ENCODE results near the gene PCK2. TPM values are rescaled to one million over a fixed set of nuclear protein-coding genes. Genes with fewer than 3 reads are reported as not detected.
A peak's percentile ranks its signal among the peaks of the same experiment; 100 is the strongest.

PCK2 gene
- total and polyA plus RNA-seq, 9 donors = 2.4 to 66.8 (median 5.4) TPM

DNA sequence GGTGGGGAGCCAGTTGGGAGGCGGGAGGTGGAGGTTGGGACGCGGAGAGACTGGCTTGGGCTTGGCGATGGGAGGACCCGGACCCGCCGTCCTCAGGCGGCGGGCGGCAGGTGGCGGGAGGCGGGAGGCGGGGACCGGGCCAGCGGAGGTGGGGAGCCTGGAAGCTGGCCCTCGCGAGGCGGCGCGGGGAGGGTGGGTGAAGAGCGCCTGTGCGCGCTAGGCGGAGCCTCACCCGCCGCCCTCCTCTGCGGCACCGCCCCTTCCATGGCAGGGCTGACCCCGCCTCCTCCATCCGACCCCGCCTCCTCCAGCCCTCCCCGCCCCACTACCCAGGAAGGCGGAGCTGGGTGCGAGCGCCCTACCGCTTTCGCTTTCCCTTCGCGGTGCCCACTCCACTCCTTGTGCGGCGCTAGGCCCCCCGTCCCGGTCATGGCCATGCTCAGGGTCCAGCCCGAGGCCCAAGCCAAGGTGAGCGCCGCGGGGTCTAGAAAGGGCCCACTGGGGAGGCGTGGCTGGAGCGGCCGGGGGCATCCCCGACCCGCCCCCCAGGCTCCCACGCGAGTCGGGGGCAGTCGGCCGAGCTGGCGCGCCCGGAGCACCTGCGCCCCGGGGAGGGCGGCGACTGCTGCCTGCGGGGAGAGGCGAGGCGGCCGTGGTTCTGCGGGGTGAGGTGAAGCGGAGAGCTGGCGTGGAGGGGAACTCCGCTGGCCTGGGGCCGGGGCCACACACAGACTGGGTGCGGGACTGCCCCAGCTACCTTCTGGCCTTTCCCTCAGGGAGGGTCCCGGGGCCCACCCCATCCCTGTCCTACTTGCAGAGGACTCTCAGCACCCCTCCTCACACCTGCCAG lies 41.9 kb downstream of the PCK2 start, which contains the start of gene PSME1:
Gene PSME1, plus strand, starts transcription at position 361 of the 850 bp plus-strand sequence. Its CDS starts 69 bp downstream, at position 430.
- DNase-seq = peak; percentile 94 to 96 (median 95)
- Histone ChIP-seq H3K4me1 (ENCODE audit: insufficient read depth) (peaks cover 11% of the 10 kb centered on the region), H3K27ac (peak within 1 kb of the TSS; percentile 88 to 92), H3K27me3 (no peaks in the 10 kb centered on the region), H3K36me3 (no peaks in the 10 kb centered on the region), H3K4me3 (peak within 1 kb of the TSS; percentile 83), H3K9me3 (no peaks in the 10 kb centered on the region)
- 0 to 2% (median 0%) methylated on average over 39 to 75 of the region's 75 CpGs for WGBS, 3 donors
- TF ChIP-seq EP300 (IDR thresholded peaks at IDR 0.05) (no peak), POLR2A (IDR thresholded peaks at IDR 0.05) (peak; percentile 66)
- intact Hi-C loops (cut with DNase I) = no loop called here

DNA sequence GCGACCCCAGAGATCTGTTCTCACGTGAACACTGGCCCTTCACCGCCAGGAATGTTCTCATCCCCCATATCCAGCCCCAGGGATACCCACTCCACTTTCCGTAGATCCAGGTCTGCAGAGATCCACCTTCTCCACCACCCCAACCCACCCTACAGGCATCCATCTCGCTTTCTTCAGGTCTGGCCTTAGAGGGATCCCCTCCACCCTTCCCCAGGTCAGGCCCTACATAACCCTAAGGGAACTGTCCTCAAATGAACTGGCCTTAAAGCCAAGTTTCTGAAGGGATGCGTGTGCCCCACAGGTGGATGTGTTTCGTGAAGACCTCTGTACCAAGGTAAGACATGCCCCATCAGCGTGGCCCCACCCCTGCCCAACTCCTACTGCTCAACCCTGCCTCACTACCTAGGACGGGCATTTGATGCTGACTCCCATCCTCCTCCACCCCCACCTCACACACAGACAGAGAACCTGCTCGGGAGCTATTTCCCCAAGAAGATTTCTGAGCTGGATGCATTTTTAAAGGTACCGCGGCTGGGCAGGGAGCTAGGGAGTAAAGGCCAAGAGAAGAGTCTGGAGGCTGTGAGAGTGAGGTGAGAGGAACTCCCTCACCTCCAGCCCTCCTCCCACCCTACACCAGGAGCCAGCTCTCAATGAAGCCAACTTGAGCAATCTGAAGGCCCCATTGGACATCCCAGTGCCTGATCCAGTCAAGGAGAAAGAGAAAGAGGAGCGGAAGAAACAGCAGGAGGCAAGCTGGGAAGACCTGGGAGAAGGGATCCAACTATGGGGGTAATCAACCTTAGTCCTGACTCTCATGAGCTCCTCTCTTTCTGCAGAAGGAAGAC lies 42.8 kb downstream of the PCK2 start:
- intact Hi-C loops (cut with DNase I) = no loop called here
- Histone ChIP-seq H3K4me1 (ENCODE audit: insufficient read depth) (peaks cover 11% of the 10 kb centered on the region), H3K9me3 (no peaks in the 10 kb centered on the region), H3K27ac (peak overlapping the region; percentile 88 to 92), H3K36me3 (no peaks in the 10 kb centered on the region), H3K27me3 (no peaks in the 10 kb centered on the region), H3K4me3 (peak overlapping the region; percentile 83)
- peak in 1 of 5 donors; percentile 40 for DNase-seq
- WGBS, 3 donors = 27 to 32% (median 30%) methylated on average over 13 of the region's 13 CpGs
- no peak for TF ChIP-seq EP300 (IDR thresholded peaks at IDR 0.05)
- TF ChIP-seq, protein P1, sequence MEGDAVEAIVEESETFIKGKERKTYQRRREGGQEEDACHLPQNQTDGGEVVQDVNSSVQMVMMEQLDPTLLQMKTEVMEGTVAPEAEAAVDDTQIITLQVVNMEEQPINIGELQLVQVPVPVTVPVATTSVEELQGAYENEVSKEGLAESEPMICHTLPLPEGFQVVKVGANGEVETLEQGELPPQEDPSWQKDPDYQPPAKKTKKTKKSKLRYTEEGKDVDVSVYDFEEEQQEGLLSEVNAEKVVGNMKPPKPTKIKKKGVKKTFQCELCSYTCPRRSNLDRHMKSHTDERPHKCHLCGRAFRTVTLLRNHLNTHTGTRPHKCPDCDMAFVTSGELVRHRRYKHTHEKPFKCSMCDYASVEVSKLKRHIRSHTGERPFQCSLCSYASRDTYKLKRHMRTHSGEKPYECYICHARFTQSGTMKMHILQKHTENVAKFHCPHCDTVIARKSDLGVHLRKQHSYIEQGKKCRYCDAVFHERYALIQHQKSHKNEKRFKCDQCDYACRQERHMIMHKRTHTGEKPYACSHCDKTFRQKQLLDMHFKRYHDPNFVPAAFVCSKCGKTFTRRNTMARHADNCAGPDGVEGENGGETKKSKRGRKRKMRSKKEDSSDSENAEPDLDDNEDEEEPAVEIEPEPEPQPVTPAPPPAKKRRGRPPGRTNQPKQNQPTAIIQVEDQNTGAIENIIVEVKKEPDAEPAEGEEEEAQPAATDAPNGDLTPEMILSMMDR (IDR thresholded peaks at IDR 0.05) = no peak
- no peak for TF ChIP-seq POLR2A (IDR thresholded peaks at IDR 0.05)

DNA sequence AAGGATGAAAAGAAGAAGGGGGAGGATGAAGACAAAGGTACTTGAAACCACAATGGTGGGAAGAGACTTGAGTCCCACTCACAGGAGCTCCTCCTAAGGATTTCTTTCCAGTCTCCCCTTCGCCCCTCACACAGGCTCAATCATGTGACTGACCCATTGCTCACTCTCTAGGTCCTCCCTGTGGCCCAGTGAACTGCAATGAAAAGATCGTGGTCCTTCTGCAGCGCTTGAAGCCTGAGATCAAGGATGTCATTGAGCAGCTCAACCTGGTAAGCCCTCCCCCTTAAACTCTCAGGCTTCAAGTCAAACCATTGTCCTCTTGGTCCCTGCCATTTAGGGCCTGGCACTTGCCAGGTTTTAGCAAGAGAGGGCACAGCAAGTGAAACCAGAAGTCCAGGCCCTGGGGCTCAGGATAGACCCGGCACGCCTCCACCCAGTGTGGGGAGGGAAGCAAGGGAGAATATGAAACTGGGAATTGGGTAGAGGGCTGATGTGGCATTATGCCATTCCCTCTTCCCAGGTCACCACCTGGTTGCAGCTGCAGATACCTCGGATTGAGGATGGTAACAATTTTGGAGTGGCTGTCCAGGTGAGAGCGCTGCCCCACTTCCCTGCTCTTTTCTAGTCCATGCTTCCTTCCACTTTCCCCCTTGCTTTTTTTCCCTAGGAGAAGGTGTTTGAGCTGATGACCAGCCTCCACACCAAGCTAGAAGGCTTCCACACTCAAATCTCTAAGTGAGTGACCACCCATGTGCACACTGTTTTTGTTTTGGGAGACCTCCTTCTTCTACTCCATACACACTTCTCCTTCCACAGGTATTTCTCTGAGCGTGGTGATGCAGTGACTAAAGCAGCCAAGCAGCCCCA lies 43.7 kb downstream of the PCK2 start:
- DNase-seq = no peak
- Histone ChIP-seq H3K36me3 (no peaks in the 10 kb centered on the region), H3K27me3 (no peaks in the 10 kb centered on the region), H3K4me3 (no peak overlapping the region), H3K9me3 (no peaks in the 10 kb centered on the region), H3K4me1 (ENCODE audit: insufficient read depth) (peaks cover 11% of the 10 kb centered on the region), H3K27ac (peak overlapping the region in 1 of 2 donors; percentile 88)
- TF ChIP-seq, protein P1 (IDR thresholded peaks at IDR 0.05) = no peak
- TF ChIP-seq EP300 (IDR thresholded peaks at IDR 0.05) = no peak
- TF ChIP-seq POLR2A (IDR thresholded peaks at IDR 0.05) = no peak
- 80 to 84% (median 82%) methylated on average over 8 of the region's 8 CpGs for WGBS, 3 donors
- intact Hi-C loops (cut with DNase I) = no loop called here

DNA sequence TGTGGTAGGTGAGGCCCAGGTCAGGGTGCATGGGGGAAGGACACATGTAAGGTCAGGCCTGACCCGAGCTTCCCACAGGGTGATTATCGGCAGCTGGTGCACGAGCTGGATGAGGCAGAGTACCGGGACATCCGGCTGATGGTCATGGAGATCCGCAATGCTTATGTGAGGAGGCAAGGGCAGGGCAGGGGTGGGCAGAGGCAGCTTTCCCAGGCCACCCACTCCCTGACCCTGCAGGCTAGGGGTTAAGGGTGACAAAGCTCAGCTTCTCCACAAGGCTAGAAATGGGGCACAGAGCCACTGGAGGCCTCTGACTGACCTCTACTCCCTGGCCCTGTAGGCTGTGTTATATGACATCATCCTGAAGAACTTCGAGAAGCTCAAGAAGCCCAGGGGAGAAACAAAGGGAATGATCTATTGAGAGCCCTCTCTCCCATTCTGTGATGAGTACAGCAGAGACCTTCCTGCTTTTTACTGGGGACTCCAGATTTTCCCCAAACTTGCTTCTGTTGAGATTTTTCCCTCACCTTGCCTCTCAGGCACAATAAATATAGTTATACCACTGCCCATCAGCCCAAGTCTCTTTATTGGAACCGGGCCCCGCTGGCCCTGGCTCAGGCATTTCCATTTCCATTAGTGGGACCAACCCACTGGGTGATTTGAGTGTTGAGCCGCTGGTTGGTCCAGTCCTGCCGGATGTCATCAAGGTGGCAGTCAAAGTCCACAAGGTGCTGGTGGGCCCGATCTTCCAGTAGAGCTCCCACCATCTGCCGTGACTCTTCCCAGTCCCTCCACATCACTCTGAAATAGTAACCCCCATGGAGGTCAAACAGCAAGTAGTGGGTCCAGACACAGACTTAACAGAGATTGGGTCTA lies 44.5 kb downstream of the PCK2 start:
- no peak for DNase-seq
- Histone ChIP-seq H3K9me3 (no peaks in the 10 kb centered on the region), H3K36me3 (no peaks in the 10 kb centered on the region), H3K27ac (no peak overlapping the region), H3K27me3 (no peaks in the 10 kb centered on the region), H3K4me3 (no peak overlapping the region), H3K4me1 (ENCODE audit: insufficient read depth) (peaks cover 11% of the 10 kb centered on the region)
- 72 to 78% (median 72%) methylated on average over 13 of the region's 13 CpGs for WGBS, 3 donors
- intact Hi-C loops (cut with DNase I) = no loop called here
- no peak for TF ChIP-seq EP300 (IDR thresholded peaks at IDR 0.05)
- TF ChIP-seq, protein P1 (IDR thresholded peaks at IDR 0.05) = no peak
- no peak for TF ChIP-seq POLR2A (IDR thresholded peaks at IDR 0.05)
